ENCODE results near the gene DNPEP.
"Not testable (repeated sequence)": the region's sequence is repeated elsewhere in the genome, so short reads cannot be mapped to it uniquely, and the experiment has no call there.

Gene DNPEP

DNA sequence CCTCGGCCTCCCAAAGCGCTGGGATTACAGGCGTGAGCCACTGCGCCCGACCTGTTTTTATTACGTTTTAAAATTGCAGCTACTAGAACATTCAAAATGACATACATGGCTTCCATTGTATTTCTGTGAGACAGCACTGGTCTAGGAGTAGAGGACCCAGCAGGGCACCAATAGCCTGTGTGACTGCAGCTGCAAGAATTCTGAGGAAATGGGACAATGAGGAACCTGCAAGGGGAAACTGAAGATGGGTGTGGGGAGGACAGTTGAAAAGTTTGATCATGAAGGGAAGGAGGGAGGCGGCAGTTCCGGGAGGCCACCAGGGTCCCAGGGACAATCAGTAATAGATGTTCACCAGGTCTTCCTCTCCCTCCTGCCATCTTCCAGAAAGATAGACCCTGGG, 13.9 kb upstream of the DNPEP start:
- DNase-seq (ENCODE audit: low read depth in 2 of 2), result no peak

DNA sequence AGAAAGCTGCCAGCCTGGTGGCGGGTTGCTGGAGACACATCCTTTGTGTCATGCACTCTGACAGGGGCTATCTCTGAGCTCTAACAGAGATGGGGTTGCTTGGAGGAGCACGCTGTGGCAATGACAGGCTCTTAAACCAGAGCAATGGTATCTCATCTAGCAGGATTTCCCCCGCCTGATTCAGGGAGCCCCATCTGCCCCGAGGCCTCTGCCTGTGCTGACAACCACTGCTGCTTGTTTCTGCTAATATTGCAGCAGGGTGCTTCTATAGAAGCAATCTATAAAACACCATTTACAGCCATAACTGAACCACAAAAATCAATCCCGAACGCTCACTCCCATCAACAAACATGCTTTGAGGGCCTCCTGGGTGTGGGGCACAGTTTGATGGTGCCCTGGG, 12.8 kb upstream of the DNPEP start:
- DNase-seq (ENCODE audit: low read depth in 2 of 2), result no peak

DNA sequence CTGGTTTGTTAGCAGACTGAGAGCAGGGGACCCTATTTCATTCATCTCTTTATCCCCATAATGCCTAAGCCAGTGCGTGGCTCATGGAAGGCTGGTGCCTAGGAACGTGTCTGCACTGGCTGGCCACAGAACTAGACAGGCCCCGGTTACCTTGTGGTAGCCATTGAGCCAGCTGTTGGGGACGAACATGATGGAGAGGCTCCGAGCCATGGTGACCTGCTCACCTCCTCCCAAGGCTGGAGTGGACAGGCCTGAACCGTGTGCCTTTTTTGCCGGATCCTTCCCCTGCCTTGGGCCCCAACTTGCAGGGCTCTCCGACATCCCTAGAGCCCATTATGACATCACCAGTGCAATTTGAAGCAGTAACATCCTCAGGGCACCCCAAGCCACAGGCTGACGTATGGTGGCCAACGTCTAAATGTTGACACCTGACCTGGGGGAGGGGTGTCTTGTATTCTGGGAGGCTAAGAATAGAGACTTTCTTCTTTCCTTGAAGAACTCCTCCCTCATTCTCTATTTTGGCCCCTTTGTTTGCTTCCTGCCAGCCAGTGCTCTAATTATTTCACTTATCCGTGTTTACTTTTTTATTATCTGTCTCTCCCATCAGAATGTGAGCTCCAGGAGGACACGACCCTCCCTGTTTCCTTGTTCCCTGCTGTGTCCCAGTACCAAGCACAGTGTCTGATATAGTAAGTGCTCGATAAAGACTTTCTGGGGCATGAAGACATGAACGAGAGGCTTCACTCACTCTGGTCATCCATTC, 12.2 kb upstream of the DNPEP start:
- no peak for DNase-seq (ENCODE audit: low read depth in 2 of 2)

DNA sequence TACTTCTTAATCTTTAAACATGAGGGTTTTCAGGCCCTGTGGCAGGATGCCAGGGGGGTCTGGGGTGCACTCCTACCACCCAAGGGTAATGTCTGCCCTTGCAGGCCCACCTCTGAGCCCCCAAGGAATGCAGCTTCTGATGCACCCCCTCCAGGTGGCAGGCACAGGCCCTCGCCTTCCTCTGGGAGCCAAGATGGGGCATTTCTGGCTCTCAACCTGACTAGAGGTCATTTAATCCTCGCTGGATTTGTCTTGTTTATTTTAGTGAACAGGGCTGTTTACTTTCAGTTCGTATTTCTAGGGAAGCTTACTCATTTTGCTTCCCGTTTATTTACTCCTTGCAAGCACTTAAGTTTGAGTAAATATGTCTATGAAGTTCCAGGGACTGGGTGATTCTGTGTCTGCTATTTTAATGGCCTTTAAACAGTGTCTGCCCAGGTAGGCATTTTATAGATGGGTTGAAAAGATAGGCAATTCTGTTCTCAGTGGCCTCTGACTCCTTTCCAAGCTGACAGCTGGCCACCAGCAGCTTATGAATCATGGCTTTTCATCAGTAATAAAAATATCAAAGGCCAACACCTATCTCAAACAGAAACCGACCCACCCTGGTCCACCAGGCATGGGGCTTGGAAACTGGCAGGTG, 11.1 kb upstream of the DNPEP start:
- DNase-seq (ENCODE audit: low read depth in 2 of 2), result no peak

DNA sequence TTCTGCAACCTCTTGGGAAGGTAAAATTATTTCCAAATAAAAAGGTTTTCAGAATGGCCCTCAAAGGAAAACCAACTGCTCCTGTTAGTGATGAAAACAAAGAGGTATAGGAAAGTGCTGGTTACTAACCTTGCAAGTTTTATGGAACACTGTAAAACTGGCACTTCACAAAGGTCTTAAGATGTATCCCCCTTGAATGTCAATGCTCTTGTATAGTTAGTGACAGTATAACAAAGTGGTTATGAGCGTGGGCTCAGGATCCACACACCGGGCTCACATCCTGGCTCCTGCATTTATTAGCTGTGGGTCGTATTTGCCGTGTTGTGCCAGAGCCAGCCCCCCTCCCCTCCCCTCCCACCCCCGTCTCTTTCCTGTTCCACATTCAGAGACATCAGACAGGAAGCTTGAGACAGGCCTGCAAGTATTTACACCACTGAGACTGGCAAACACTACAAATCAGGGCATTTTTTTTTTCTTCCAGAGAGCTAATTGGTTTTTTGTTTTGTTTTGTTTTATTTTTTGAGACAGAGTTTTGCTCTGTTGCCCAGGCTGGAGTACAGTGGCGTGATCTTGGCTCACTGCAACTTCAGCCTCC, 9.2 kb upstream of the DNPEP start:
- DNase-seq (ENCODE audit: low read depth in 2 of 2), result no peak

DNA sequence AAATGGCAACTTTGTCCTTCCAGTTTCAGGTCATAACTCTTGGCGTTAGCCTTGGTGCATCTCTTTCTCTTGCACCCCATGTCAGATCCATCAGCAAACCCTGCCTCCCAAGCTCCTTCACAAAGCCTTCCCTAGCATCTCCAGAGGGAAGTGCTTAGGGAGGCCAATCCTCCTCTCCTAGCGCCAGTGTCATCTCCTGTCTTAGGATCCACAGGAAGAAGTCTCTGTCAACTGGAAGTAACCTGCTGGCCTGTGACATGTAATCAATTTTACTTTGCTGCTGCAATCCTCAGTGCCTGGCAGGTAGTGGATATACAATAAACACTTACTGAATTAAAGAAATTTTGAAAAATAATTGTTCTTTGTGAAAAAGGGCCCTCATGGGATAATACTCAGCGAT, 7.9 kb upstream of the DNPEP start:
- DNase-seq (ENCODE audit: low read depth in 2 of 2), result no peak

DNA sequence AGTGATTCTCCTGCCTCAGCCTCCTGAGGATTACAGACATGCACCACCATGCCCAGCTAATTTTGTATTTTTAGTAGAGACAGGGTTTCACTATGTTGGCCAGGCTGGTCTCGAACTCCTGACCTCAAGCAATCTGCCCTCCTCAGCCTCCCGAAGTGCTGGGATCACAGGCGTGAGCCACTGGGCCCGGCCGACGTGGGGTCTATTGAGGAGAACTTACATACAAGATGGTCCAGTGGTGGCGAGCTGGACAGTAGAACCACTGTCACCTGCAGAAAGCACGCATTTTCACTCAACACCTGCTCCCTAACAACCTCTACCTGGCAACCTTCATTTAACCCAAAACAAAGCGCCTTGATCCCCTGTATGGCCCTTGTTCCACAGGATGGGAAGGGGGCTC, 7.3 kb upstream of the DNPEP start:
- DNase-seq (ENCODE audit: low read depth in 2 of 2), result not testable (repeated sequence)

DNA sequence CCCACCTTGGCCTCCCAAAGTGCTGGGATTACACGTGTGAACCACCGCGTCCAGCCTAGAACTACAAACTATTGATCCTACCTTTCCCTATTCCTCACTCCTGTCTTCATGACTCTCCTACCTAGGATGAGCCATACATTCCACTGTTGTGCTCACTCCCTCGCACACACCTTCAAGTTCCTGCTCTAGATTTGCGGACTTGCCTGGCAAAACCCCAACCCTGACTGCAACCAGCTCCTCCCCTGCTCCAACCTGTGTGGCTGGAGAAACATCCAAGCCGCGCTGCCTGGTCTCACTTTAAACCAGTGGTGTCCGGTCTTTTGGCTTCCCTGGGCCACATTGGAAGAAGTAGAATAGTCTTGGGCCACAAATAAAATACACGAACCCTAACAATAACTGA, 5.0 kb upstream of the DNPEP start:
- DNase-seq (ENCODE audit: low read depth in 2 of 2), result no peak

DNA sequence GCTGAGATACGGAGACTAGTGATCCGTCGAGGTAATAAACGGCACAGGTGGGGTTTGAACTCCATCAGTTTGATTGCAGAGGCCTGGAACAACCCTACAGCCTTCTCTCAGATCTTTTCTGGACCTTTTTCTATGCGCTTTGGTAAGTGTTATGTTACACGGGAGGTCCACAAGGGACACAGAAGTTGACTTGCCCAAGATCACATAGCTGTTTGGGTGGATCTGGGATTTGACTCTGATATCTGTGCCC, 1.1 kb upstream of the DNPEP start:
- DNase-seq (ENCODE audit: low read depth in 2 of 2), result no peak

DNA sequence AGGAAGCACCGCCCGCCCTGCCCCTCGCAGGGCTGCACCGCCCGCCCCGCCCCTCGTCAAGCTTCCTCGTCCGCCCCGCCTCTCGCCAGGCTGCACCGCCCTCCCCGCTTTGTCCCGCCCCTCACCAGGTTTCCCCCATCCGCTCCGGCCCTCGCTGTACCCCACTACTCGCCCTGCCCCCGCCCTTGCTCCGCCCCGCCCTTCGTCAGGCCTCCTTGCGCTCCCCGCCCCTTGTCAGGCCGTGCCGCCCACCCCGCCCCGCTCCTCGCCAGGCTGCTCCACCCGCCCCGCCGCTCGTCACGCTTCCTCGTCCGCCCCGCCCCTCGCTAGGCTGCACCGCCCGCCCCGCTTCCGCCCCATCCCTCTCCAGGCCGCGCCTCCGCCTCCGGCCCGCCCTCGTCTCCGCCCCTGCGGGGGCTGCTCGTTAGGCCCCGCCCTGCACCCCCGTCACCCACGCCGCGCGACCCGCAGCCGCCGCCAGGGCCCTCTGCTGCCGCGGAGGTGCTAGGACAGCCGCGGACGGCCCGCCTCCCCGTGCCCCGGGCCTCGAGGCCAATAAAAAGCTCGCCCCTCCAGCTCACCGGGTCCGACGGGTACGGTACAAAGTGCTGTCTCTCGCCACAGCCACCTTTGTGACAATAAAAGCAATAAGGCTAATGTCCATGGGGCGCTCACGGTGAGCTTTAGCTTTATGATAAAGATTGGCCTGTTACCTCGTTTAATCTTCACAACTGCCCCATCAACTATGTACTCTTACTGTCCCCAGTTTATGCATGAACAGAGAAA, 602 bp upstream of the DNPEP start:
- peak; percentile 97 to 99 for DNase-seq (ENCODE audit: low read depth in 2 of 2)

DNA sequence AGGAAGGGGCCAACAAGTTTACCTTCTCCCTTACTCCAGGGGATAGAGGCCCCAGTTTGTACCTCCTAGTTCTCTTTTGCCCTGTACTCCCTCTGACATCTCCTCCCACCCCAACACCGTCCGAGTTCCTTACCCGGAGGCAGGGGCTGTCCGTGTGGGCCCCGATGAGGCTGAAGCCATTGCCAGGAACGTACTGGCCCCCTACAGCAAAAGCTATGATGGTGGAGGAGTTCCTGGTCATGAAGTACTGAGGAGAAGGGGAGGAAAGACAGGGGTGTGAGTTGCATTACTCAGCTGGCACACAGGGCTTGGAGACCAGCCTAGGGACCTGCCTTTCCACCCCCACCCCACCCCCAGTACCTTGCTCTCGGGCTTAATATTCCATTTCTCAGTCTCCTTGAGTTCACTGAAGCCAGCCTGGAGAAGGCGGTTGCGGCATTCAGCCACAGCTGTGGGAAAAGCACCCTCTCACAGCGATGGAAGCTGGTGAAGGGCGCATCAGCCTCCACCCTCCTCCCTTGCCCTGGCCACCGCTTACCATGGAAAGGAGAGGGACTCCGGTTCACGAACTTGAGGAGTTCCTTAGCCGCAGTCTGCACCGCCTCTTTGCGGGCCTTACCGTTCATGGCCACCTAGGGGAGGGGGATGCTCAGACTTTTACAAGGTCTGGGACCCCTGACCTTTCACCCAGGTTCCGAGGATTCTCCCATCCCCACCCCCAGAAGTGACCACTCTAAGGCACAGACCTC, 1.0 kb downstream of the DNPEP start:
- no peak for DNase-seq (ENCODE audit: low read depth in 2 of 2)

DNA sequence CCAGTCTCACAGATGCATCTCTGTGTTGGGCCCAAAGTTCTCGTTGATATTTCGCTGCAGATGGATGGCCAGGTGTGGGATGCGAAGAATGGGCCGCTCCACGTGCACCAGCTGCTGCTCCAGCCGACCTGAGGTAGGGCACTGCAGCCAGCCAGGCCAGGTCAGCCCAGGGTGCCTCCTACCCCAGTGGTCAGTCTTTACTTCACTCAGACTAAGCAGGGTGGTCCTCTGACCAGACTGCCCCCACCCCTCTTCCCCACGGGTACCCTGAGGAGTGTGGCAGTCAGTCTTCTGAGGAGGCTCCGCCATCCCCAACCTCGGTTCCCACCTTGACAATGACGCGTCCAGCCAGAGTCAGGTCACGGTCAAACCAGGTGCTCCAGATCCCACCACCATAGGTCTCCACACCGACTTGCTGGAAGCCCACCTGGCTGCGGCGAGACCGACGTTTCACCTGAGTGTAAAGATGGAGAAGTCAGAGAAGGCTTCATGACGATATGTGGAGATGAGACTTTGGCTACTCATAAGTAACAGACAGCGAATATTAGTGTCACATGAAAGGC, 1.7 kb downstream of the DNPEP start:
- no peak for DNase-seq (ENCODE audit: low read depth in 2 of 2)

DNA sequence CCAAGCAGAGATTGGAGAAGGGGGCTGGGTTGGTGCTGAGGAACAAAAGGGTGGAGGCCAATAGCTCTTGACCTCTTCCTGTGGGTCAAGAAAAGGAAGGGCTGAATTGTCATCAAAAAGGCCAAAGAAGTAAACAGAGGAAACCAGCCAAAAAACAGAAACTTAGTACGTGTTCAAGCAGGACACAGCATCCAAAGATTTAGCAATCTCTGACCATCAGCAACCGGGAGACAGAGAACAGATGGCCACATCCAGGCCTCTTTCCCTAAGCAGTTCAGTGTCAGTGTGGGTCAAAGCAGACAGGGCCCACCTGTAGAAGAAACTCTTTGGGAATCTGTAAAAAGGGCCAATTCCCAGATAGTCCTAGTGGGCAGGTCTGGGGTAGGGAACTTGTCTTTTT, 2.9 kb downstream of the DNPEP start:
- DNase-seq (ENCODE audit: low read depth in 2 of 2), result no peak

DNA sequence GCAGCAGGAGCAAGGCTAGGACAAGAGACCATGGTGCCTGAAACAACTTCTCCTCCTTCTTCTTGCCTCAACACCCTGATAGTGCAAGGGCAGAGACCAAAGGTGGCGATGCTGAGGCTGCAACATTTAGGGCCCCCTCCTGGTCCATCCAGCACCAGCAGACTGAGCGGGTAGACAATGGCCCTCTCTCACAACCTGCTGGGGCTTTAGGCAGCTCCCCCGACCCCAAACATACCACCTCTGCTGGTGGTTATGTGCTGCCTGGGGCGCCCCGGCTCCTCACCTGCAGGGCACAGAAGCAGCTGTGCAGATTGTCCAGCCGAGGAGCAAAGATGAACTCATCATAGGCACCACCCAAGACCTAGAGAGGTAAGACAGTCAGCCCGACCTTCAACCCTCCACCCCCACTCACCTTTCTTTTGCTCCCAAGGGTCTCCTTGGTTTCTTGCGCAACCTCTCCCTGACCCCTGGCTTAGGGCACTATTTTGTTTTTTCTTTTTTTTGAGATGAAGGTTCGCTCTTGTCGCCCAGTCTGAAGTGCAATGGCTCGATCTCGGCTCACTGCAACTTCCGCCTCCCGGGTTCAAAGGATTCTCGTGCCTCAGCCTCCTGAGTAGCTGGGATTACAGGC, 3.5 kb downstream of the DNPEP start:
- no peak for DNase-seq (ENCODE audit: low read depth in 2 of 2)

DNA sequence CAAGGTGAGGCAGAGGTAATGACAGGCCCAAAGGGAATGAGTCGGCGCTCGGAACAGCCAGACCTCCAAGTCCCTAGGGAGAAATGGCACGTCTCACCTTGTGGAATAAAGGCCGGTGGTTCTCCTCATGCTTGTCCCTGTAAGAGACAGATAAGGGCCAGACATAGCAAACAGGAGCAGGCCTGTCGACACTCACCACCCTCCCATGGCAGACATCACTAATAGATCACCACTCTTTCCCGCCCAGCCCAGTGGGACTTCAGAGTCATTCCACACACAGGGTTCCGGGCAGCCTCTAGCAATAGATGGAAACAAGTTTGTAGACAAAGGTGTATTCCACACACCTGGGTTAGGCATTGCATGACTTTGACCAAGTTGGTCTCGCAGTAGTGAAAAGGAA, 6.3 kb downstream of the DNPEP start:
- no peak for DNase-seq (ENCODE audit: low read depth in 2 of 2)

DNA sequence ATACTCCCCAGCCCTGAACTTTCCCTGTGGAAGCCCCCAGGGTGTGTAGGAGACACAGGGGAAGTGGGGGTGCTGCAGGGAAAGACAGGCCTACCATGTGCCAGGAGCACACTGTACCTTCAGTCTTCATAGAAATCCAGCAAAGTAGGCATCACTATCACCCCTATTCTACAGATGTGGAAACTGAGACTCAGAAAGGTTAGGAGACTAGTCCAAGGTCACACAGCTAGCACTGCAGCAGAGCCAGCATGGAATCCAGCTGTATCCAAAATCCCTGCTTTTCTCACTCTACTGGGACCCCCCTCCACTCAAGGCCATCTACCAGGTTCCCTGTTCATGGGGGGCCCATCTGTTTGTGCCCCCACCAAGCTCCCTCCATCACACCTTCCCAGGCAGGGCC, 6.8 kb downstream of the DNPEP start:
- no peak for DNase-seq (ENCODE audit: low read depth in 2 of 2)

DNA sequence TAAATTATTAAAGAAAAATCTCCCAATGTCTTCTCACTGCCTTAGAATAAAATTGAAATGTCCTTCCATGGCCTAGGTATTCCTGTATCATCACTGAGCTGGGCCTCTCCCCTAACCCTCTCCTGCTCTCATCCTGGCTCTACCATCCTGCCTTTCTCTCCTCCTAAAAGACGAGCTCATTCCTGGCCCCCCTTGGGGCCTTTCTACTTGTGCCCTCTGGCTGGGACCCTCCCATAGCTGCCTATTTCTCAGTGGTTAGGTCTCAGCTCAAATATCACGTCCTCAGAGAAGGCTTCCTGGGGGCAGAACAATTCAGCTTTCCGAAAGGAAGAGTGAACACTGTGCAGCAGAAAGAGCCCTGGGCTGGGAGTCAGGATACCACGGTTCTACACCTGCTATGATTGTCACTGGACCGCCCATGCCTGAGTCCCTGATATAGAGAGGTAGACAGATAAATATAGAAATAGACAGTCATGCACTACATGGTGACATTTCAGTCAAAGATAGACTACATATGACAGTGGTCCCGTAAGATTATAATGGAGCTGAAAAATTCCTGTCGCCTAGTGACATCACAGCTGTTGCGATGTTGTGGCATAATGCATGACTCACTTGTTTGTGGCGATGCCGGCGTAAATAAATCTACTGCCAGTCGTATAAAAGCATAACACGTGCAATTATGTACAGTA, 9.4 kb downstream of the DNPEP start:
- DNase-seq (ENCODE audit: low read depth in 2 of 2), result no peak

DNA sequence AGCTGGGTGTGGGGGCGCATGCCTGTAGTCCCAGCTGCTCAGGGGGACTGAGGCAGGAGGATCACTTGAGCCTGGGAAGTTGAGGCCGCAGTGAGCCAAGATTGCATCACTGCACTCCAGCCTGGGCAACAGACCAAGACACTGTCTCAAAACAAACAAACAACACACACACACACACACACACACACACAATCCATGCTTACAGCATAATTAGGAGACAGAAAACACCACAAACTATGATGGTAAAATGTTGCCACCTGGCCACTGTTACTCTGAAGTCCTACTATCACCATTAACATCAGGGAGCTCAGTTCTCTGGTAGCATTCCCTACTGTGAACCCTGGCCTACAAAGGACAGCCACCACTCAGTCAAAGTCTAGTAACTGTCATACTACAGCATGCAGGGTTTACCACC, 18.3 kb downstream of the DNPEP start:
- no peak for DNase-seq (ENCODE audit: low read depth in 2 of 2)

DNA sequence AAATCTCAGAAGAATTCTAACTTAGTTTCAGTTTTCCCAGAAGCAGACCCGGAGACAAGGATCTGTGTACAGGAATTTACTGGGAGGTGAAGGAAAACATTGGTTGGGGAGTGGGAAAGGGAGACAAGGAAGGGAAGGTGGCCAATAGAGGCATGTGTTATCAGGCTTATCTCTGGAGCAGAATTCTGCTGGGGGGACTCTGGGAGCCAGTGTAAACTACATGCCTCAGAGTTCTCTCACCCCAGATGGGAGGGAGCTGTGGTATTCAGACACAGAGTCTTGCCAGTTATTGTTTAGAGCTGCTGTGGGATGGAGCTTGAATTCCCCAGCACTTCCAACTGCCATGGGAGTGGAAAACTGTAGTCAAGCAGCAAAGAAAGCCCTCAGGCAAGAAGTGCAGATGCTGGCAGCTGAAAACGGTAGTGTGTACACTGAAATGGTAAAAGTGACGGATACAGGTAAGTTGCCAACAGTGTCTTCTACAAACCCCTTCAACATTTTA, 19.0 kb downstream of the DNPEP start:
- DNase-seq (ENCODE audit: low read depth in 2 of 2), result no peak

DNA sequence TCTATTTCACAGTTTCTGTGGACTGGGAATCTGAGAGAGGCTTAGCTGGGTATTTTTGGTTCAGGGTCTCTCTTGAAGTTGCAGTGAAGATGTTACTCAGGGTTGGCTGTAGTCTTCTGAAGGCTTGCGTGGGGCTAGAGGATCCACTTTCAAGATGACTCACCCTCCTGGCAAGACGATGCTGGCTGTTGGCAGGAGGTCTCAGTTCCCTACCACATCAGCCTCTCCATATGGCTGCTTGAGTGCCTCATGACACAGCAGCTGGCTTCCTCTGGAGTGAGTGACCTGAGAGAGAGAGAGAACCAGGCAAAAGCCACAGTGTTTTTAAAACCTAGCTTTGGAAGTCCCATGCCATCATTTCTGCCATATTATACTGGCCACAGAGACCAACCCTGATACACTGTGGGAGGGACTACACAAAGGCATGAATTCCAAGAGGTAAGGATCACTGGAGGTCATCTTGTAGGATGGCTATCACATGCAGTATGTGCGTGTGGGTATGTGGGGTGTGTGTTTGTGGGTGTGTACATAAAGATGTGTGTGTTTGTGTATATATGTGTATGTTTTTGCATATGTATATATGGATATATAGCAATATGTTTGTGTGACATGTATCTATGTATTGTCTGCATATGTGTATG, 25.1 kb downstream of the DNPEP start:
- DNase-seq (ENCODE audit: low read depth in 2 of 2), result no peak
